ENCODE measurements around the gene GLG1. TPM values are rescaled to one million over a fixed set of nuclear protein-coding genes. Genes with fewer than 3 reads are reported as not detected.
"Not testable (repeated sequence)": the region's sequence is repeated elsewhere in the genome, so short reads cannot be mapped to it uniquely, and the experiment has no call there.

The GLG1 gene
- total RNA-seq, 1 donor from 2014 or later = 158 TPM

GRCh38 chr16:74537746-74538145, 69.2 kb downstream of the GLG1 start:
- not testable (repeated sequence) for DNase-seq

GRCh38 chr16:74534650-74535049, 72.3 kb downstream of the GLG1 start:
- DNase-seq = not testable (repeated sequence)

DNA sequence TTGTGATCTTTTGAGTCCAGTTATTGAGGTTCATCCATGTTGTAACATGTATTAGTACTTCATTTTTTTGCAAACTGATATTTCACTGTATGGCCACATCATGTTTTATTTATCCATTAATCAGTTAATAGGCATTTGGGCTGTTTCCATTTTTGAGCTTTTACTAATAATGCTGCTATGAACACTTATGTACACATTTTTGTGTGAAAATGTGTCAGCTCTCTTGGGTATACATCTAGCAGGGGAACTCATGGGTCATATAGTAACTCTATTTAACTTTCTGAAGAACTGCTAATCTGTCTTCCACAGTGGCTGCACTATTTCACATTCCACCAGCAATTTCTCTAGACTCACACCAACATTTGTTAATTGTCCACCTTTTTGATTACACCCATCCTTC, 82.0 kb downstream of the GLG1 start:
- no peak for DNase-seq

GRCh38 chr16:74524117-74524516, 82.8 kb downstream of the GLG1 start:
- DNase-seq = no peak

DNA sequence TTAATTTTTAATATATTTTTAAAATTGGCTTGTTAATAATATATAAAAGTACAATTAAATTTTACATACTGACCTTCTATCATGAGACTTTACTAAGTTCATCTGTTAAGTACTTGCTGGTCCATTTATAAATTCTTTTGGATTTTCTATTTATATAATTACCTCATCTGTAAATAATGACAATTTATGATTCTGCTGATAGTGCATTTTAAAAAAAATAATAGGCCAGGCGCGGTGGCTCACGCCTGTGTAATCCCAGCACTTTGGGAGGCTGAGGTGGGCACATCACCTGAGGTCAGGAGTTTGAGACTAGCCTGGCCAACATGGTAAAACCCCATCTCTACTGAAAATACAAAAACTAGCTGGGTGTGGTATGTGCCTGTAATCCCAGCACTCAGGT, 83.2 kb downstream of the GLG1 start:
- not testable (repeated sequence) for DNase-seq

GRCh38 chr16:74522160-74522559, 84.8 kb downstream of the GLG1 start:
- DNase-seq = no peak

- DNase-seq = no peak
Observed at GRCh38 chr16:74521691-74522090, 85.2 kb downstream of the GLG1 start.

DNA sequence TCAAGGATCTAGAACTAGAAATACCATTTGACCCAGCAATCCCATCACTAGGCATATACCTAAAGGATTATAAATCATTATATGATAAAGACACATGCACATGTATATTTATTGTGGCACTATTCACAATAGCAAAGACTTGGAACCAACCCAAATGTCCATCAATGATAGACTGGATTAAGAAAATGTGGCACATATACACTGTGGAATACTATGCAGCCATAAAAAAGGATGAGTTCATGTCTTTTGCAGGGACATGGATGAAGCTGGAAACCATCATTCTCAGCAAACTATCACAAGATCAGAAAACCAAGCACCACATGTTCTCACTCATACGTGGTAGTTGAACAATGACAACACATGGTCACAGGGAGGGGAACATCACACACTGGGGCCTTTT, 88.0 kb downstream of the GLG1 start:
- not testable (repeated sequence) for DNase-seq

DNA sequence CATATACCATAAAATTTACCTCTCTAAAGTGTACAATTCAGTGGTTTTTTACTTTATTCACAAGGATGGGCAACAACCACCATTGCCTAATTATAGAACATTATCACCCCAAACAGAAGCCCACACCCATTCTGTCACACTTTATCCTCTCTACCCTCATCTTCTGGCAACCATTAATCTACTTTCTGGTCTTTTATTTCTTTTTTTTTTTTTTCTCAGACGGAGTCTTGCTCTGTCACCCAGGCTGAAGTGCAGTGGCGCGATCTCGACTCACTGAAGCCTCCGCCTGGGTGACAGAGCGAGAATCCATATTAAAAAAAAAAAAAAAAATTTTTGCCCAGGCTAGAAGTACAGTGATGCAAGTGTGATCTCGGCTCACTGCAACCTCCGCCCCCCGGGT, 95.0 kb downstream of the GLG1 start:
- no peak for DNase-seq

- DNase-seq = no peak
Observed at GRCh38 chr16:74505011-74505410, 101.9 kb downstream of the GLG1 start.

DNA sequence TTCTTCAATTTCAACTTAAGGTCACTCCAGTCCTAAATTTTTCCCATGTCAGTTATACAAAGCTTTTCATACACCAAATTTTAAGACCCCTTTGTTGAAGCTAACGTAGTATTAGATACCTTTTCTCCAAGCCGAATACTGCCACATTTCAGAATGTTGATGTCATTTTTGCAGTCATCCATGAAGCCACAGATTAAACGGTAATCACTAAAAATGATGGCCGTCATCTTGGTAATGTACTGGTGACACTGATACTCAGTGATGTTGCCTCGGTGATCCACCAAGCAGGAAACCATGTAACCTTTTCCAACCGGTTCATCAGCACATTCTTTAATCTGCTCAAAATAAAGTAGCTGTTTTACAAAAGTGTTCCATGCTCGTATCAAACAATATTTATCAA, 103.5 kb downstream of the GLG1 start:
- no peak for DNase-seq

DNA sequence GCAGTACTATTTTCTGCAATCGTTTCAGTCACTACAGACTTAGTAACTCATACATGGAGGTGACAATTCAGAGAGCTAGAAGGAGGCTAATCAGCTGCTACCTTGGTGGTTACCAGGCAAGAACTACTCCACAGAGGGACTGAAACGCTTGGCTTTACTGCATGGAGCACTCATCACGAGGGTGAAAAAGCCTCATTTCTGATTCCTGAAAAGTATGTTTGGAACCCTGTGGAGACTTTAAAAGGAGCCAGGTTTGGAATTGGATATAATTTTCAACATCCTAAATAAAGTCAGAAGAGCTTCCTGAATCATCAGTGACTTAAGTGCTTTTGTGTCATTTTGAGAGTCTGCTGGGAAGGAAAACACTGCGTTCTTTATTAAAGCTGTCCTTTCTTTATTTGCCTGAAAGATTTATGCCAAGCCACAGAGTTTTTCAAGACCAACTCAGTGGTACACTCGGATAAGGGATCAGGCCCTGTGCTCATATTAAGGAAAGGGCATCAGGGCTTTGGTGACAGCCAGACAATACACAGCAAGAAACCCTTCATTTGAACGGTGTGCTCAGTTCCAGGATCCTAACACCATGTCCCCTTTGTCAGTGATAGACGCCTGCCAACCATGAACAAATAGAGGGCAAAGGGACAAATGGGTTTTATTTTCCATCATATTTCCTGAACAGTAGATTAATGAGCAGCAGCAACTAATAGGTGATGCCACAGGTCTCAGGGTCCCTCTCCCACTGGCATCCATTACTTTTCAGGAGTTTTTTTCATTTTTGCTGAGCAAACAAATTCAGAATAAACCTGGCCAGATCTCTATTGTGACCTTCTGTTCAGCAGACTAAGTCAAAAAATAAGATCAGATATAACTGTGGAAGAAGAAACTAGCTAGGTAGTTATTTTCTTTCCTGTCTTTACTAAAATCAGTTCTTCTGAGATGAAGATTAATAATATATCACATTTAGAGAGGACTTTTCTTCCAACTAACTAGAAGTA, 105.1 kb downstream of the GLG1 start:
- no peak for DNase-seq

- no peak for DNase-seq
Observed at GRCh38 chr16:74500907-74501306, 106.0 kb downstream of the GLG1 start.

DNA sequence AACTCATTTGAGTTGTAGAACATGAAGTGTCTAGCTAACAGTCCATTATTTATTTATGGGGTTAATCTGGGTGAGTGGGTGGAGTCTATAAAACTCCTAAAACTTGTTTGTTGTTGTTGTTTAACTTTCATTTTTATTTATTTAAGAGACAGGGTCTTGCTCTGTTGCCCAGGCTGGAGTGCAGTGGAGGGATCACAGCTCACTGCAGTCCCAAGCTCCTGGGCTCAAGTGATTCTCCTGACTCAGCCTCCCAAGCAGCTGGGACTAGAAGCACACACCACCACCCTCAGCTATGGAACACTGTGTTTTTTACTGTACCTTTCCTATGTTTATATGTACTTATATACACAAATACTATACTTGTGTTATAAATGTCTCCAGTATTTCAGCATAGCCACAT, 107.8 kb downstream of the GLG1 start:
- no peak for DNase-seq

DNA sequence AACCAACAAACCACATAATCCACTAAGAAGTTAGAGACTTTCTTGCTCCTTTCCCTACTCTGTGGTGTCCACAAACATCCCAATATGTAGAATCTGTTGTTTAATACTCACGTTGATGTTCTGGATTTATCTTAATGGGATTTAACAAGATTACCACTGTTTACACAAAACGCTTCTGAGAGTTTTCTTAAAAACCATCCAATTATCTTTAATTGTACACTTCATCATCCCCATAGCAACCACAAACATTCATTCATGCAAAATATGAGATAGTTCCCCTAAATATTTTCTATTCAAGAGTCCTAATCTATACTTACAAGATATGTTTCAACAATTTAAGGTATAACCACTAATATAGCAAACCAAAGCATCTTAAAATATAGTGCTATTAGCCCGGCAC, 109.2 kb downstream of the GLG1 start:
- no peak for DNase-seq

DNA sequence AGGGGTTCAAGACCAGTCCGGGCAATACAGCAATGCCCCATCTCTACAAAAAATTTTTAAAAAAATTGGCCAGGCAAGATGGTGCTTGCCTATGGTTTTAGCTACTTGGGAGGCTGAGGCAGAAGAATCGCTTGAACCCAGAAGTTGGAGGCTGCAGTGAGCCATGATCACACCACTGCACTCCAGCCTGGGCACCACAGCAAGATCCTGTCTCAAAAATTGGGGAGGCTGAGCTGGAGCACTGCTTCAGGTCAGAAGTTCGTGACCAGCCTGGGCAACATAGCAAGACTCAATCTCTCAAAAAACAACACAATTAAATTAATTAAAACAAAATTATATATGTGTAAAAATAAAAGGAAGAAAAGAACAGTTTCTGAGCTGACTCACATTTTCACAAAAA, 110.9 kb downstream of the GLG1 start:
- no peak for DNase-seq

DNA sequence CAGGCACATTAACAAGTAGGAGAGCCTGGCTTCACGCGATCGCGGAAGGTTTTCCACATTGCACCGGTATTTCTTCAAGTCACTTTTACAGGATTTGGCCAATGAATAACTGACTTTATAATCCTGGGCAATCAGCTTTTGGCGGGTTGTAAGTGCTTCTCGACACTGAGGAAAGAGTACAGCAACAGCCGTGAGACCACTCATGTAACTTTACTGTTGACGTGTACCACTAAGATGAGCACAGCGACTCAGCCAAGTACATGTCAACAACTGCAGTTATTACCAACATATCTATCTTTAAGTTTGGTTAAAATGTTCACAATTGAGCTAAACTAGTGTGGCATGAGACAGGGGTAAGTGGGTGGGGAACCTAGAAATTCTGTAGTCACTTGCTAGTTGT, 113.9 kb downstream of the GLG1 start:
- no peak for DNase-seq

GRCh38 chr16:74487634-74488495, 119.0 kb downstream of the GLG1 start:
- no peak for DNase-seq

DNA sequence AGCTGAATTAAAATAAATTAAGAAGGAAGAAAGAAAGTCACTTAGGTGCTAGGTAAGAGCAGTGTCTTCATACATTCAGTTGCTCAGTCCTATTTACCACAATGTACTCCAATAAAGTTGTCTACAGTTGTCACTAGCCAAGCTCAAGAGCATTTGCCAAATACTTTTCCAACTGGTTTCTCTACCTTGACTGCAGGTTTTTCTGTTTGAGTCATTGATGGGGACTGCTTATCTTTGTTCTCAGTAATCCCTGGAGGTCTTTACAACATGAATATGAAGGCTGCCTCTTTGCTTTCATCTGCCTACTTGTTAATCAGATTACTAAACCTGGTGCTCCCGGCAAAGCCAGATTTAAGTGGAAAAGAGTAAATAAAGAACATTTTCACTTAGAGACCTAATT, 121.0 kb downstream of the GLG1 start:
- DNase-seq = no peak

DNA sequence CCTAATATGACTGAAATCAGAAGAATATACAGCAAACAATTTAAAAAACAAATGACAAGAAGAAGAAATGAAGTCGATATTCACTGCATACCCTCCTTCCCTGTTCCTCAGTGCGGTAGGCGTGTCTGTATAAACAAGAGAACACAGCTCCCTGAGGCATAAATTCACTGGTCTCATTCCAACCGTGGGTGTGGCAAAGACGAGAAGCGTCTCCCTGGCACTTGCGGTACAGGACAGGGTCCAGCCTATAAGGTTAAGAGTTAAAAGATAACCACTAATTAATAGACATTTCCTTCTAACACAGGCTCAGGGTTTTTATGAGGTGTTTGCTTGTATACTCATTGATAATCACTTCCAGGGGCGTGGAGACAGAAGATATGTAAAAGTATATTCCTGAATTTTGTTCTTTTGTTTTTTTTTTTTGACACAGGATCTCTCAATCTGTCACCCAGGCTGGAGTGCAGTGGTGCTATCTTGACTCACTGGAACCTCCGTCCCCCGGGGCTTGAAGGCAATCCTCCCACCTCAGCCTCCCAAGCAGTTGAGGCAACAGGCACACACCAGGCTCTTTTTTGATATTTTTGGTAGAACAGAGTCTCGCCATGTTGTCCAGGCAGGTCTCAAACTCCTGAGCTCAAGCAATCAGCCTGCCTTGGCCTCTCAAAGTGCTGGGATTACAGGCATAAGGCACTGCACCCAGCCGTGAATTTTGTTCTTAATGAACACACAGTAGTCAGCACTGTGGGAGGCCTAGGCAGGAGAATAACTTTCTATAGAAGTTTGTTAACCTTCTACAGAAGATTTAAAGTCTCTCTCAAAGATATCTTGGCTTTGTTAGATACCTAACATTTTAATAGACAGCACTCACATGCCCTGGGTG, 126.5 kb downstream of the GLG1 start:
- DNase-seq = peak; percentile 61

DNA sequence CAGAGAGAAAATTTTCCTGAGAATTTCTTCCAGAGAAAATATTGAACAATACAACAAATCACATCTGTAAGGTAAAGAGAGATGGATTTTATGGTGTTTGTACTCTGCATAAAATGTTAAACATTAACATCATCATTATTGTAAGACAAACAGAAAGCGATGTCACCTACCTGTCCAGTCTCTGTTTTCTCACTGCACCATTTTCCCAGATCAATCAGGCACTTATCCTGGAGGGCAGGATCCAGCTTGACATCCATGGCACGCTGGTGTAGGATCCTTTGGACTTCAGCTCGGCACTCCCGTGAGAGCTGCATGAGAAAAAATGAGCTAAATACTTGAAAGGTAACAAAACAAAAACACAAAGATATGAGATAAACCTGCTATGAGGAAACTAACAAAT, 129.7 kb downstream of the GLG1 start:
- no peak for DNase-seq

DNA sequence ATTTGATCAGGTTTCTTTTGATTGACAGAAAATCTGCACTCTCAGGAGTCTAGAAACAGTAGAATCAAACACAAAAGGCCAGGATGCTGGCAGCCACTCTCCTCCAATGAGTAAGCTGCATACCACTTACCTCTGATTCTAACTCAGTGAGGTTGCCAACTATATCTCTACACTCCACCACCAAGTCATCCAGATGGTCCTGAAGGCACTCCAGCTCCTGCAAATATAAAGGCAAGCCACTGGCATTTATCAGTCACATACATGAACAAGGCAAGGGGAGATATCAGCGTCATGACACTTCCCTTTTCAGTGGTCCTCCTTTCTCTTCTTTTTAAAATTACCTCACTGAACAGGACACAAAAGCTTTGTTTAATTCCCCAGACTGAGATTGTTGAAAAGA, 132.5 kb downstream of the GLG1 start:
- no peak for DNase-seq

All from tongue (tissue), 2 donors.